Right lobe of liver (tissue), 4 donors: Measurements from ENCODE around the gene NATD1.

Source experiments
- POLR2A ChIP-seq: fragments of 450-650 bp; IDR thresholded peaks from one replicate; pipeline ENCODE4 v1.6.1; 2017; ENCODE audit warnings: antibody characterized with exemption, mild to moderate bottlenecking
- TF ChIP-seq, protein P1 (sequence below), 4 donors: fragments of 200-600 bp in 3 of 4; fragments of 450-650 bp in 1 of 4; IDR thresholded peaks; one replicate each; pipeline versions ENCODE4 v1.5.1 to v1.8.0; 2016 to 2022; ENCODE audit warnings: antibody characterized with exemption in 4 of 4, mild to moderate bottlenecking in 2 of 4
- donor health status: DM: no; HTN: no; CAD: no.
- donor health status: DM: no; HTN: no; CAD: no.
- donor health status: DM: no; HTN: yes; CAD: no.

GRCh38 chr17:21251337-21252010 lies 1.7 kb downstream of the NATD1 start:
- TF ChIP-seq, protein P1, sequence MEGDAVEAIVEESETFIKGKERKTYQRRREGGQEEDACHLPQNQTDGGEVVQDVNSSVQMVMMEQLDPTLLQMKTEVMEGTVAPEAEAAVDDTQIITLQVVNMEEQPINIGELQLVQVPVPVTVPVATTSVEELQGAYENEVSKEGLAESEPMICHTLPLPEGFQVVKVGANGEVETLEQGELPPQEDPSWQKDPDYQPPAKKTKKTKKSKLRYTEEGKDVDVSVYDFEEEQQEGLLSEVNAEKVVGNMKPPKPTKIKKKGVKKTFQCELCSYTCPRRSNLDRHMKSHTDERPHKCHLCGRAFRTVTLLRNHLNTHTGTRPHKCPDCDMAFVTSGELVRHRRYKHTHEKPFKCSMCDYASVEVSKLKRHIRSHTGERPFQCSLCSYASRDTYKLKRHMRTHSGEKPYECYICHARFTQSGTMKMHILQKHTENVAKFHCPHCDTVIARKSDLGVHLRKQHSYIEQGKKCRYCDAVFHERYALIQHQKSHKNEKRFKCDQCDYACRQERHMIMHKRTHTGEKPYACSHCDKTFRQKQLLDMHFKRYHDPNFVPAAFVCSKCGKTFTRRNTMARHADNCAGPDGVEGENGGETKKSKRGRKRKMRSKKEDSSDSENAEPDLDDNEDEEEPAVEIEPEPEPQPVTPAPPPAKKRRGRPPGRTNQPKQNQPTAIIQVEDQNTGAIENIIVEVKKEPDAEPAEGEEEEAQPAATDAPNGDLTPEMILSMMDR (IDR thresholded peaks at IDR 0.05), result no peak
- no peak for TF ChIP-seq POLR2A
